NOMO-1 treated with DMSO at 0.1 percent for 48 hours (cell line): ENCODE measurements around the gene ZMIZ2.

Experiments
- DNase-seq: peaks from one replicate; lab custom pipeline; 2025; ENCODE audit not compliant: unreplicated experiment; lab: John Stamatoyannopoulos, UW

Gene ZMIZ2

GRCh38 chr7:44757311-44757710 lies 8.7 kb downstream of the ZMIZ2 start:
- no peak for DNase-seq

- DNase-seq, result no peak
These were observed 9.1 kb downstream of the ZMIZ2 start for GRCh38 chr7:44757739-44758138.

- no peak for DNase-seq
These were observed 10.6 kb downstream of the ZMIZ2 start for GRCh38 chr7:44759246-44759645.

- DNase-seq, result no peak
These were observed 11.5 kb downstream of the ZMIZ2 start for GRCh38 chr7:44760034-44760580.

- no peak for DNase-seq
These were observed 12.8 kb downstream of the ZMIZ2 start for GRCh38 chr7:44761207-44762161.

- DNase-seq, result no peak
These were observed 13.7 kb downstream of the ZMIZ2 start for GRCh38 chr7:44762300-44762699.

GRCh38 chr7:44762726-44763522 lies 14.3 kb downstream of the ZMIZ2 start:
- DNase-seq, result no peak

- DNase-seq, result no peak
These were observed 15.4 kb downstream of the ZMIZ2 start for GRCh38 chr7:44764081-44764480.

GRCh38 chr7:44764665-44765578 lies 16.3 kb downstream of the ZMIZ2 start:
- no peak for DNase-seq

GRCh38 chr7:44765579-44766415 lies 17.1 kb downstream of the ZMIZ2 start:
- no peak for DNase-seq

GRCh38 chr7:44766416-44766801 lies 17.8 kb downstream of the ZMIZ2 start:
- DNase-seq, result no peak

- no peak for DNase-seq
These were observed 18.7 kb downstream of the ZMIZ2 start for GRCh38 chr7:44767134-44767911.

- DNase-seq, result no peak
These were observed 19.4 kb downstream of the ZMIZ2 start for GRCh38 chr7:44767912-44768627.

GRCh38 chr7:44768628-44769371 lies 20.2 kb downstream of the ZMIZ2 start:
- DNase-seq, result no peak

- DNase-seq, result no peak
These were observed 20.7 kb downstream of the ZMIZ2 start for GRCh38 chr7:44769376-44769775.

- DNase-seq, result no peak
These were observed 21.2 kb downstream of the ZMIZ2 start for GRCh38 chr7:44769776-44770294.

- DNase-seq, result no peak
These were observed 22.7 kb downstream of the ZMIZ2 start for GRCh38 chr7:44771358-44771757.
